Thyroid gland (tissue), 4 donors: Measurements from ENCODE around the gene ISYNA1.

Source experiments
- CTCF ChIP-seq, 6 experiments: fragments of 200-600 bp in 3 of 6; fragments of 450-650 bp in 3 of 6; sonication (generic) in 3 of 6; IDR thresholded peaks; one replicate each; pipeline ENCODE4 v1.5.1; 2016 to 2019; ENCODE audit warnings: antibody characterized with exemption in 6 of 6, mild to moderate bottlenecking in 2 of 6, inconsistent platforms in 1 of 6, moderate library complexity in 1 of 6
- POLR2A ChIP-seq, 2 donors: fragments of 450-650 bp; IDR thresholded peaks; one replicate each; pipeline ENCODE4 v1.6.1; 2017; ENCODE audit warnings: antibody characterized with exemption in 2 of 2, mild to moderate bottlenecking in 2 of 2, moderate library complexity in 1 of 2

DNA sequence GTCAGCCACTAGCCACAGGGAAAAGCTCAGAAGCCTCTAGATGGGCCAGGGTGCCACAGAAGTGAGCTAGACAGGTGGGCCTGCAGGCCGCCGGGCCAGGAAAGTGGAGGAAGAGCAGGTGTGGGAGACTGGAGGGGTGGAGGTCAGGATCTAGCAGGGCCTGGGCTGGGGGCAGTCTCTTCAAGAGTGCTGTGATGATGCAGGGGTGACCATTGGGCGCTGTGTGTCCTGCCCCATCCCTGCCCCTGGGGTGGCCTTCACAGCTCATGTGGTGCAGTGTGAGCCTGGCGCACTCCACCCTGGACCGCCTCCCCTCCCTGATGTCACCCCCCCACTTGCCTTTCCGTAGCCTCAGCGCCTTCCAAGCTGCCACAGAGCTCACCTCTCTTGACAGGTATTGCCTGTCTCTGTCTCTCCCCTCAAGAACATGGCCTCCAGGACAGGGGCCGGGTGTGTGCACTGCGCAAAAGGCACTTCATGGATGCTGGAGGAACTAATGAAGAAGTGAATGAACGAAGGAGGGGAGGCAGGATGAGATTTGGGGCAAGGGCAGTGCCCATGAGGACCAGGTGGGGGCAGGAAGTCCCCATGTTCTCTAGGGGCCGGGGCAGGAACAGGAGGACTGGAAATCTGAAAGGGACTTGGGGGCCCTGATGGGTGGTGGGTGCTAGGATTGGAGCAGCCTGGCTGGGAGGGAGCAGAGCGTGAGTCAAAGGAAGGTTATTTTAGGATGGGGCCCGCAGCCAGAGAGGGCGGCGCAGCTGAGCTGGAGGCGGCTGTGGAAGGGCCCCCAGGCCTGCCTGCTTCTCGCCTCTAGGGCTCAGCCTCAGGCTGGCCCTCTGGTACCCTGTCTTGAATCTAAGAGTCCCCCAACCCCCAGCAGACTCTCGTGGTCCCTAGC lies 12.2 kb downstream of the ISYNA1 start:
- TF ChIP-seq CTCF (IDR thresholded peaks at IDR 0.05) (no peak), POLR2A (IDR thresholded peaks at IDR 0.05) (no peak)
